Bronchial epithelial cell (primary cell): ENCODE results near the gene NR1H4. TPM values are rescaled to one million over a fixed set of nuclear protein-coding genes. Genes with fewer than 3 reads are reported as not detected.

Experiments
- DNase-seq: peaks from one replicate; pipeline ENCODE4 v3.0.0-alpha.2; 2010; ENCODE audit warnings: low read depth
- FAIRE-seq: peaks from 2 replicates; lab custom pipeline; 2011; peaks lifted over from hg19 to GRCh38; lab: Jason Lieb, UNC
- H3K27me3 ChIP-seq: 2 replicates; pipeline ENCODE4 v1.5.1; 2011; ENCODE audit warnings: low read length; ENCODE audit not compliant: control insufficient read depth, insufficient read depth
- H3K36me3 ChIP-seq: 2 replicates; pipeline ENCODE4 v1.5.1; 2011; ENCODE audit warnings: low read length; ENCODE audit not compliant: control insufficient read depth, insufficient read depth
- H3K4me3 ChIP-seq: 2 replicates; pipeline ENCODE4 v1.5.1; 2011; ENCODE audit warnings: mild to moderate bottlenecking, low read depth, low read length, control low read depth
- CTCF ChIP-seq: IDR thresholded peaks from 2 replicates; pipeline ENCODE4 v1.5.1; 2011; ENCODE audit warnings: mild to moderate bottlenecking, moderate library complexity, low read length, control low read depth, inconsistent platforms; ENCODE audit not compliant: insufficient read depth, severe bottlenecking
- total RNA-seq: library from RNA; depleted of rRNA; stranded (reverse); fragments of >200 nt; gene quantifications from 2 replicates; pipeline ENCODE4 v1.2.1, GENCODE V29; 2014

The NR1H4 gene
- total RNA-seq, 1 donor from 2014 or later = not detected

GRCh38 chr12:100493396-100494012, 19.8 kb downstream of the NR1H4 start:
- Histone ChIP-seq H3K27me3 (no peaks in the 10 kb centered on the region), H3K4me3 (no peak overlapping the region), H3K36me3 (no peaks in the 10 kb centered on the region)
- no peak for DNase-seq
- TF ChIP-seq CTCF = no peak
- no peak for FAIRE-seq

GRCh38 chr12:100494026-100494425, 20.4 kb downstream of the NR1H4 start:
- Histone ChIP-seq H3K36me3 (no peaks in the 10 kb centered on the region), H3K27me3 (no peaks in the 10 kb centered on the region), H3K4me3 (no peak overlapping the region)
- TF ChIP-seq CTCF = no peak
- FAIRE-seq (no peak), DNase-seq (no peak)

- Histone ChIP-seq H3K27me3 (no peaks in the 10 kb centered on the region), H3K36me3 (no peaks in the 10 kb centered on the region), H3K4me3 (no peak overlapping the region)
- FAIRE-seq = no peak
- DNase-seq = no peak
- TF ChIP-seq CTCF = no peak
Measured at GRCh38 chr12:100494538-100494937, 20.9 kb downstream of the NR1H4 start.

- TF ChIP-seq CTCF = no peak
- no peak for FAIRE-seq
- no peak for DNase-seq
- H3K27me3 ChIP-seq = no peaks in the 10 kb centered on the region
- no peak overlapping the region for H3K4me3 ChIP-seq
- no peaks in the 10 kb centered on the region for H3K36me3 ChIP-seq
Measured at GRCh38 chr12:100497105-100497795, 23.6 kb downstream of the NR1H4 start.

- Histone ChIP-seq H3K36me3 (no peaks in the 10 kb centered on the region), H3K27me3 (no peaks in the 10 kb centered on the region), H3K4me3 (no peak overlapping the region)
- TF ChIP-seq CTCF = no peak
- DNase-seq = no peak
- no peak for FAIRE-seq
Measured at GRCh38 chr12:100498141-100498540, 24.5 kb downstream of the NR1H4 start.
